Astrocyte of the spinal cord (primary cell): Measurements from ENCODE around the gene INSC.

ENCODE experiments used
- DNase-seq: peaks from one replicate; pipeline ENCODE4 v3.0.0; 2011; ENCODE audit warnings: low read depth, low spot score
- H3K4me3 ChIP-seq: 2 replicates; pipeline ENCODE4 v1.5.1; 2011; ENCODE audit warnings: low read depth, mild to moderate bottlenecking, low read length, moderate library complexity
- in situ Hi-C: cut with HindIII; loops from 2 replicates; pipeline ENCODE4 v1.10.0; 2017; ENCODE audit warnings: low sequenced_read_pairs
- TF ChIP-seq, protein P1 (sequence below): IDR thresholded peaks from 2 replicates; pipeline ENCODE4 v1.5.1; 2012; ENCODE audit warnings: low read depth, mild to moderate bottlenecking, low read length, inconsistent platforms

Gene INSC

DNA sequence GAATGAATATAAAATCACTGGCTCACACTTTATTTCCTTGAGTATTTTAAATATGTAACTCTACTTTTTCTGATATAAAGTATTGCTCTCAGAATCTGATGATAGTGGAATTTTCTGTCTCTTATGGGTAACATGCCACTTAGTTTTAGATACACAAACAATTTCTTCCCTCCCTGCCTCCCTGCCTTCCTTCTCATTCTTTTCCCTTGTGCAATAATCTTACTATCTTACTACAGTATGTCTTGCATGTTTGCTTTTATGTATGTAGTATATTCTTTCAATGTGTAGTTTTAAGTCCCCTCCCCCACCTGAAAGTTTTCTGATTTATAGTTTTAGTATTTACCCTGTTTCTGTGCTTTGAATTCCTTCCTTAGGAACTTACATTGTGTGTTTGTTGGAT lies 48.4 kb downstream of the INSC start:
- TF ChIP-seq, protein P1, sequence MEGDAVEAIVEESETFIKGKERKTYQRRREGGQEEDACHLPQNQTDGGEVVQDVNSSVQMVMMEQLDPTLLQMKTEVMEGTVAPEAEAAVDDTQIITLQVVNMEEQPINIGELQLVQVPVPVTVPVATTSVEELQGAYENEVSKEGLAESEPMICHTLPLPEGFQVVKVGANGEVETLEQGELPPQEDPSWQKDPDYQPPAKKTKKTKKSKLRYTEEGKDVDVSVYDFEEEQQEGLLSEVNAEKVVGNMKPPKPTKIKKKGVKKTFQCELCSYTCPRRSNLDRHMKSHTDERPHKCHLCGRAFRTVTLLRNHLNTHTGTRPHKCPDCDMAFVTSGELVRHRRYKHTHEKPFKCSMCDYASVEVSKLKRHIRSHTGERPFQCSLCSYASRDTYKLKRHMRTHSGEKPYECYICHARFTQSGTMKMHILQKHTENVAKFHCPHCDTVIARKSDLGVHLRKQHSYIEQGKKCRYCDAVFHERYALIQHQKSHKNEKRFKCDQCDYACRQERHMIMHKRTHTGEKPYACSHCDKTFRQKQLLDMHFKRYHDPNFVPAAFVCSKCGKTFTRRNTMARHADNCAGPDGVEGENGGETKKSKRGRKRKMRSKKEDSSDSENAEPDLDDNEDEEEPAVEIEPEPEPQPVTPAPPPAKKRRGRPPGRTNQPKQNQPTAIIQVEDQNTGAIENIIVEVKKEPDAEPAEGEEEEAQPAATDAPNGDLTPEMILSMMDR = no peak
- DNase-seq = no peak
- no peak overlapping the region for H3K4me3 ChIP-seq
- in situ Hi-C loops = no loop called here

DNA sequence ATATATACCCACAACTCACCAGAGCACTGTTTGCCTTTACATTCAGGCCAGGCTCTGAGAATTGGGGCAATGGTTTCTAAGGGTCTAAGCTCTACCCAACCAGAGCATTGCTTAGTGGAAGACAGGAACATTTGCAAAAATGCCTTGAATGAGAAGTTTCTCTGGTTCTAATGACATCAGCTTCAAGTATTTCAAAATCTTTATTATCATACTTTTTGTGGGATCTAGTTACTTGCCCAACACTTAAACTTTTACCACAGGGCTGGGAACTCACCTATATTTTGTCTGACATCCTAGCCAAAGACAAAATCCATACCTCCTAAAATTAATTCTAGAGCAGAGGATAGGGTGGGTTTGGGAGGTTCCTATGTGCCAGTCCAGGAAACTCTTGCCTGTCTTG lies 51.5 kb downstream of the INSC start:
- in situ Hi-C loops = no loop called here
- TF ChIP-seq, protein P1 = no peak

DNA sequence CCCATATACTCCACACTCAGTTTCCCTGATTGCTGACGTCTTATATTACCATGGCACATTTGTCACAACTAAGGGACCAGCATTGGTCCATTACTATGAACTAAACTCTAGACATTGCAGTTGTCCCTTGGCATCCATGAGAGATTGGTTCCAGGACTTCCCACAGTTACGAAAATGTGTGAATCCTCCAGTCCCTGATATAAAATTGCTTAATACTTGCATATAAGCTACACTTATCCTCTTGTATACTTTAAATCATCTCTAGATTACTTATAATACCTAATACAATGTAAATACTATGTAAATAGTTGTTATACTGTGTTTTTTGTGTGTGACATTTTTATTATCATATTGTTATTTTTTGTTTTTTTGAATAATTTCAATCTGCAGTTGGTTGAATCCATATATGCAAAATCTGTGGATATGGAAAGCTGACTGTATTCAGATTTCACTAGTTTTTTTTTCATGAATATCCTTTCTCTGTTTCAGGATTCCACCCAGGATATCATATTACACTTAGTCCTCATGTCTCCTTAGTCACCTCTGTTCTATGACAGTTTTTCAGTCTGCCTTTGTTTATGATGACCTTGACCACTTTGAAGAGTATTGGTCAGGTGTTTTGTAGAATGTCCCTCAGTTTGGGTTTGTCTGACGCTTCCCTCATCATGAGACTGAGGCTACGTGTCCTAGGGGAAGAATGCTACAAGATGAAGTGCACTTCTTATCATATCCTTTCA lies 55.3 kb downstream of the INSC start:
- H3K4me3 ChIP-seq = no peak overlapping the region
- TF ChIP-seq, protein P1 = no peak
- no peak for DNase-seq
- in situ Hi-C loops = no loop called here

More for the DNA sequence above, 51.5 kb downstream of the INSC start:
- no peak for DNase-seq
- H3K4me3 ChIP-seq = no peak overlapping the region

DNA sequence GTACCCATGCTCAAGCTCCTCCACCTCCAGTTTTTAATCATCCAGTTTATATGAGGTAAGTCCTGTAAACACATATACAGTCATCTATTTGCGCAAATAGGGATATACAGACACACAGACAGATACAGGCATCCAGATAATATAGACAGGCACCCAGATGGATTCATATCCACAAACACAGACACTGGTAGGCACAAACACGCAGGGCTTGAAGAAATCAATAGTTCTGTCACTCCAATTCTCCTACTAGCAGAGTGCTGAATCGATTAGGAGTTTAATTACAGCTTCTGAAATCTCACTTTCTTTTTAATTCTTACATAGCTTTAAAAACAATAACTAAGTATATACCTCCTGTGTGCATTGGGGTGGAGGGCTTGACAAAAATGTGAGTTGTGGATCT lies 56.0 kb downstream of the INSC start:
- H3K4me3 ChIP-seq = no peak overlapping the region
- in situ Hi-C loops = no loop called here
- TF ChIP-seq, protein P1 = no peak
- no peak for DNase-seq

DNA sequence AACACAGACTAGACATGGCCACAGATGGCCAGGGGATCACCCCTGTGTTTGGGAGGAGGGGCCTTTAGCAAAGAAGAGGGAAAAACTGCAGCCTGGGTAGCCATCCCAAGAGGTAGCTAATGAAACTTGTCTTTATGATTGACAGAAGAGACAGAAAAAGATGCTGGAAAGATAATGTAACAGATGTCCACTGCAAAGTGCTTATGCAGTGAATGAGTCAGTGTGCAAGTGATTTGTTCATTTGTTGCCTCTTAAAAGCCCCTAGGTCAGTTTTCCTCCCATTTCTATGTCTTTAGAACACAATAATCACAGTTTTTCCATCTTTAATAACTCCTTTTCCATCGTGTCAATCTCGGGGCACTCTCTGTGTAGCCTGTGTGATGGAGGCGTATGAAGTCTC lies 57.2 kb downstream of the INSC start:
- TF ChIP-seq, protein P1 = no peak

DNA sequence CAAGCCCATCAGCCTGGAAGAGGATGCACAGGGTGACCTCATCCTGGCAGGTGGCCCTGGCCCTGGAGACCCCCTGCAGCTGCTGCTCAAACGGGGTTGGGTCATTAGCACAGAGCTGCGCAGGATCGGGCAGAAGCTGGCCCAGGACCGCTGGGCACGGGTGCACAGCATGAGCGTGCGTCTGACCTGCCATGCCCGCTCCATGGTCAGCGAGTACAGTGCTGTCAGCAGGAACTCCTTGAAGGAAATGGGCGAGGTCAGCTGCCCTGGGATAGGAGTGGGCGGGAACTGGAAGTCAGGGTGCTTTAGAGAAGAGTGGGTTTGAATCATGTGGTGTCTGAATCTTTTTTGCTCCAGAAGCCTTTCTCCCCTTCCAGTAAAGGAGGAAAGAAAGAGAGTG lies 61.1 kb downstream of the INSC start:
- in situ Hi-C loops = no loop called here
- H3K4me3 ChIP-seq = no peak overlapping the region
- TF ChIP-seq, protein P1 = no peak
- DNase-seq = no peak

More for the DNA sequence above, 57.2 kb downstream of the INSC start:
- in situ Hi-C loops = no loop called here
- no peak for DNase-seq
- H3K4me3 ChIP-seq = no peak overlapping the region
